Stimulated activated CD8-positive, alpha-beta memory T cell treated with anti-CD3 and anti-CD28 coated beads, Interleukin-4, amount 100 ng/mL, for 1 hour (primary cell): ENCODE measurements around the gene OR4E2.
"Not testable (repeated sequence)": the region's sequence is repeated elsewhere in the genome, so short reads cannot be mapped to it uniquely, and the experiment has no call there.

ENCODE experiments used
- DNase-seq, 2 donors: peaks; one replicate each; pipeline ENCODE4 v3.0.0-alpha.2; 2020; ENCODE audit warnings: low read depth in 2 of 2, low spot score in 1 of 2

OR4E2 gene

GRCh38 chr14:21694425-21694824 is 40.8 kb downstream of the OR4E2 start:
- no peak for DNase-seq

DNA sequence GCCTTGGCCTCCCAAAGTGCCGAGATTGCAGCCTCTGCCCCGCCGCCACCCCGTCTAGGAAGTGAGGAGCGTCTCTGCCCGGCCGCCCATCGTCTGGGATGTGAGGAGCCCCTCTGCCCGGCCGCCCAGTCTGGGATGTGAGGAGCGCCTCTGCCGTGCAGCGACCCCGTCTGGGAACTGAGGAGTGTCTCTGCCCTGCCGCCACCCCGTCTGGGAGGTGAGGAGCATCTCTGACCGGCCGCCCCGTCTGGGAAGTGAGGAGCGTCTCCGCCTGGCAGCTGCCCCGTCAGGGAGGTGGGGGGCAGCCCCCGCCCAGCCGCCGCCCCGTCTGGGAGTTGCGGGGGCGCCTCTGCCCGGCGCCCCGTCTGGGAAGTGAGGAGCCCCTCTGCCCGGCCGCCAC is 44.0 kb downstream of the OR4E2 start:
- DNase-seq: not testable (repeated sequence)

DNA sequence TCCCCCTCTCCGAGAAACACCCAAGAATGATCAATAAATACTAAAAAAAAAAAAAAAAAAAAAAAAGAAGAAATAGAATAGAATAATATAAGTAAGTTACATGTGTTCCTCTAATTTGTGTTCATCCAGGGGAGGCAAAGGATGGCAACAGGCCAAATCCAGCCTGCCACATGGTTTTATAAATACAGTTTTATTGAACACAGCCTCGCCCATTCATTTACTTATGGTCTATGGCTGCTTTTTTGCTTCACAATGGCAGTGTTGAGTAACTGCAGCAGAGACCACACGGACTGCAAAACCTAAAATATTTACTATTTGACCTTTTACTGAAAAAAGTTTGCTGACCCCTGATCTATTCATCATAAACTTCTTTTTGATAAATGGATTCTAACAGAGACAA is 44.9 kb downstream of the OR4E2 start:
- not testable (repeated sequence) for DNase-seq

DNA sequence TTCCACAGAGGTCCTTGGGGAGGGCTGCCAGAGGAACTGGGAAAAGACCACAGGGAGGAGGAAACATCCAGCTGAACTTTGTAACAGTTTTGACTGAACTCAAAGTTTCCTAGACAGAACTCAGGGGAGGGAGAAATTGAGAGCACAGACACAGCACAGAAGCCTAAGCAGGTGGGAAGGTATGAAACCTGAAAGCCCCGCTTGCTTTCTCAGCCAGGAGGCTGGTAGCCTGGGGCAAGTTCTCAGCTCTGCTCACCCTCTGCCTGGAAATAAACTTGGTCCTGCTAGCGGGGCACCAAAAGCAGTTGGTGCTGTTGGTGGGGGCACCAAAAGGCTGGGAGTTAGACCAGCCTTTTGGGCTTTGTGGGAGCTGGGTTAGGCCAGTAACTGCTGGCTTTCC is 45.9 kb downstream of the OR4E2 start:
- DNase-seq: no peak

GRCh38 chr14:21702316-21702715 is 48.7 kb downstream of the OR4E2 start:
- no peak for DNase-seq

GRCh38 chr14:21703357-21704326 is 50.0 kb downstream of the OR4E2 start:
- no peak for DNase-seq

DNA sequence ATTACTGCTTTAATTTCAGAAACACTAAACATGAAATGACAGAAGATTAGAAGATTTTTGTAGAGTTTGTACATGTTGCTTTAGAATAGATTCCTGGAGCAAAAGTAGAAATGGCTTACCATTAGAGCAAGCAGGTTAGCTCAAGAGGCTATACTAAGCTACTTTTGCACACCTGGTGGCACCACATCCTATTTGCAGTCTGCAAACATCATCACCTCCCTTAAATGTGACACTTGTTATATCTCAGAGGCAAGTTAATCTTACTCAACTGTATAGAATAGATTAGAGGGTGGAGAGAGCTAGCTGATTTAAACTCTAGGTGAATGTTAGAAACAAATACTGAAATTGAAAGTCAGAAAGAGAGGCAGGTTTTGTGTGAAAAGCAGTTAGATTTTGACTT is 50.7 kb downstream of the OR4E2 start:
- DNase-seq: no peak

GRCh38 chr14:21711360-21711961 is 57.8 kb downstream of the OR4E2 start:
- no peak for DNase-seq

GRCh38 chr14:21712036-21712435 is 58.4 kb downstream of the OR4E2 start:
- no peak for DNase-seq

DNA sequence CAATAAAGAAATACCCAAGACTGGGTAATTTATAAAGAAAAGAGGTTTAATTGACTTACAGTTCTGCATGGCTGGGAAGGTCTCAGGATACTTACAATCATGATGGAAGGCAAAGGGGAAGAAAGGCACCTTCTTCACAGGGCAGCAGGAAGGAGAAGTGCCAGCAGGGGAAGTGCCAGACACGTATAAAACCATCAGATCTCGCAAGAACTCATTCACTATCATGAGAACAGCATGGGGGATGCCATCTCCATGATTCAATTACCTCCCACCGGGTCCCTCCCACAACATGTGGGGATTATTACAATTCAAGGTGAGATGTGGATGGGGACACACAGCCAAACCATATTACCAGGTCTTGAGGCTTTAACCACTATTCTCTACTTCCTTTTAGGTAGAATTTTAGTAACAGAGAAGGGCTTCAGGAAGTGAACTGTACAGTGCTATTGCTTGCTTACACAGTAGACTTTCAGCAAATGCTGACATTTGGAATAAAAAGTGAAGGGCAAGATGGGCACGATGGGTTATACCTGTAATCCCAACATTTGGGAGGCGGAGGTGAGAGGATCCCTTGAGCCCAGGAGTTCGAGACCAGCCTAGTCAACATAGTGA is 60.8 kb downstream of the OR4E2 start:
- no peak for DNase-seq
